Suppressor macrophage (primary cell): Measurements from ENCODE around the gene ARL6IP1.

Source experiments
- DNase-seq, 4 experiments: peaks; one replicate each; pipeline ENCODE4 v3.0.0-alpha.2; 2020 to 2022
- total RNA-seq, 17 experiments: gene quantifications; one replicate each; lab custom pipeline; 2026; ENCODE audit warnings: mixed read lengths in 6 of 17, inconsistent platforms in 3 of 17; lab: John Stamatoyannopoulos, UW

Gene ARL6IP1
- total RNA-seq: 147 to 419 (median 269) reads per million in 17 experiments

DNA sequence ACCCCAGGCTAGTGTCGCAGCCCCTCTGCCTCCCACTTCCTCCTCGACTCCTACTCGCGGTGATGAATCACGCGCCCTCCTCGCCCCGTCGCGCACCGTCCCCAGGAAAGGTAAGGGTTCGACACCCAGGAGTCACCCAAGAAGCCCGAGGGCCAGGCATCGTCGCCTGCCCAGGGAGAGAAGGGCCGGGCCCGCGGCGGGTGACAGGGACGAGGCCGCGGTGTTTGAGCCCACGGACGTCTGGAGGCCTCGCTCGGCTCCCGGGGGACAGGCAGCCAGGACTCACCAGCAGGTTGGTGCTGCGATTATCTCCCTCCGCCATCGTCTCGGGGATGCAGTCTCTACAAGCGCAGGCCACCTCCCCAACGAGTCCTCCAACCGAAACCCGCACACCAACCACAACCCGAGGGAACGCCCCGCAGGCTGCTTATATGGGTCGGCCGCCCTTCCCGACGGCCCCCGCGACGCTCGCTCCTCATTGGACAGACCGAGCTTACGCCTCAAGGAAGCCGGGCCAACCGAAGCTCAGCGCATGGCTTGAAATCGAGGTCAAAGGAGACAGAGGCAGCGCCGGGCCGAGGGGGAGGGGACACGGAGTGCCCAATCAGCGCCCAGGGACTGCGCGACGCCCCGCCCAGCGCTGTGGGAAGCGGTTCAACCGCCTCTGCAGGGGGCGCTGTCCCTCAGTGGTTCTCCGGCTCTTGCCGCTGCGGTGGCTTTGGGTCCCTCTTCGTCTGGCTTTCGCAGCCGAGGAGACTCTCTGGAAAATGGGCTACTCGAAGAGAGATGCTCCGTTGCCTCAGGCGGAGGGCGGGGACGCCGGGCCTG lies at the start of gene ARL6IP1:
TSS of gene ARL6IP1 (minus strand) at position 405 of the 828 bp plus-strand sequence. CDS start at position 322, 83 bp downstream.
- peak; percentile 100 for DNase-seq

DNA sequence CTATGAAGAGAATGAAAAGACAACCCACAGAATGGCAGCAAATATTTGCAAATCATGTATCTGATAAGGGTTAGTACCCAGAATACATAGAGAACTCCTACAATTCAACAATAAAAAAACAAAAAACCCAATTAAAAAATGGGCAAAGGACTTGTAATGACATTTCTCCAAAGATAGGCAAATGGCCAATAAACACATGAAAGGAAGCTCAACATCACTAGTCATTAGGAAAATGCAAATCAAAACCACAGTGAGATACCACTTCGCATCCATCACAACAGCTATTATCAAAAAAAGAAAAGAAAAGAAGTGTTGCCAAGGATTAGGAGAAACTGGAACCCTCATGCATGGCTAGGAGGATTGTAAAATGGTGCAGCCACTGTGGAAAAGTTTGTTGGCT lies 45.1 kb upstream of the ARL6IP1 start:
- DNase-seq: no peak

- no peak for DNase-seq
Observed at GRCh38 chr16:18842565-18842964, 41.2 kb upstream of the ARL6IP1 start.

GRCh38 chr16:18841833-18842525 lies 40.6 kb upstream of the ARL6IP1 start:
- peak; percentile 59 to 84 (median 81) for DNase-seq

DNA sequence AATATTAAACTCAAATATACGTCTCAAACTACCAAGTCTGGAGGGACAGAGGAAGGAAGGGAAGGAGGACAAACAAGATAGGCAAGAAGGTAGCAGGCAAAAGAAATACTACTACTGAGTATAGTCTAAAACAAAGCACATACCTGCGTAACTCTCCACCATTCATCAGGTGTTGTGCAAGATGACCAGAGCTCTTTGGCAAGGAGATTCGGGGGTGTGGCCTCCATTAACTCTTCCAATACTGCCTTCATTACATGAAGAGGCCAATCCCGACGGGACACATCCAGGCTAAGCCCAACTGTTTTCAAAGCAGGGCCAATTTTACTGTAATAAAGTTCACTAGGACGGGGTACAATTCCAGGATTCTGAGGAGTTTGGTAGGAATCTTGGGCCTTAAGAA lies 38.2 kb upstream of the ARL6IP1 start:
- DNase-seq: no peak

DNA sequence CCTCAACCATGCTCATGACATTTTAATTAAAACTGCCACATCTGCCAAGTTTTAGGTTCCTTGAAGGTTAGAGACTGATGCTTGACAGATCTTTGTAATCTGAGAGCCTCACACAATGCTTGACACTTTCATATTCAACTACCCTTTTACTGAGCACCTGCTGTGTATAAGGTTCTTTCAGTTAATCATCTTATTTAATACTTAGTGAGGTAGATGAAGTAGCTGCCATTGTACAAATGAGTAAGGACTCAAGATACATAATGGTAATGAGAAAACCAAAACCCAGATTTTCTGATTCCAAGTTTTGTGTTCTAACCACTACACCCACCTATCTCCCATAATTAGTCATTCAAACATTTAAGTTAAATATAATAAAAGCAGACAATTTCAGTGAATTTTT lies 35.4 kb upstream of the ARL6IP1 start:
- no peak for DNase-seq

GRCh38 chr16:18834864-18835263 lies 33.5 kb upstream of the ARL6IP1 start:
- DNase-seq: peak in 3 of 4 experiments; percentile 4 to 14 (median 7)

DNA sequence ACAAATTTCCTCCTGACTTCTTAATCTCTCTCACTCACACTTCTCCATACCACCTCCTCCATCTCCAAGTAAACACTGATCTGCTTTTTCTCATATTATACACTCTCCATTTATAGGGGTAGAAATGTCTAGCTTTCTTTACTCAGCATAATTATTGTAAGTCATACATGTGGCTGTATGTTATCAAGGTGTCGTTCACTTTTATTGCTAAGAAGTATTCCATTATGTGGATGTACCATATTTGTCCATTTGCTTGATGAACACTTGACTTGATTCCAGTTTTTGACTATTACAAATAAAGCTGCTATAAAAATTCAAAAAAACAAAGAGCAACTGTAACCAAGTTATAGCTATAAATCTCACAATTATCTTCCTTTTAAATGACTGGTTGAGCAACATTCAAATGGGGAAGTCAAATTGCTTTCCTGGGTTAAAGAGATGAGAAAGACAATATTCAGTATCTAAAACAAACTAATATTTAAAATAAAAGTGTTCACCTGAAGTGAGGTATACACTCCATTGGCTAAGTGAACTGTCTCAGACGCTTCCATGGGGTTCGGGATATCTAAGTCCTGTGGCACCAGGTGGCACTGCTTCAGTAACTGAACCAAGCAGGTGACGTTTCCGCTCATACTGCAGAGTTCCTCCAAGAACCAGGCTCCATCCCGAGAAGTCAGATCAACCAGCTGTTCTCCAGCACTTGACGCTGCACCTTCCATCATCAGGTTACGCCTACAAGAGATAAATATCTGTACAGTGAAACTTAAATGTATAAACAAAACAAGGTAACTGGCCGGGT lies 32.6 kb upstream of the ARL6IP1 start:
- peak in 1 of 4 experiments; percentile 26 for DNase-seq

DNA sequence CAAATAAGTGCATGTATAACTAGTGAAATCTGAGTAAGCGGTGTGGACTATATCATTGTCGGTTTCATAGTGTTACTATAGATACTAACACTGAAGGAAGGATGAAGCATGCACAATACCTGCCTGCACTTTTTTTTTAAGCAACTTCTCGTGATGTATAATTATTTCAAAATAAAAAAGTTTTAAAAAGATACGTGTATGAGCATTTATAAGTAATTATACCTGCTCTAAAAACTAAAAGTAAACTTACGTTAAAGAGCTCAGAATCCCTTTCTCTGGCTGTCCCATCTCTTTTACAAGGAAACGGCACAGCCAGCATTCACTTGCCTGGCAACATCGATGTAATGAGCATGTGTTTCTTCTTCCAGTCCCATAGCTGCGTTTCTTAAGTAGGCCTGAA lies 31.3 kb upstream of the ARL6IP1 start:
- DNase-seq: no peak

DNA sequence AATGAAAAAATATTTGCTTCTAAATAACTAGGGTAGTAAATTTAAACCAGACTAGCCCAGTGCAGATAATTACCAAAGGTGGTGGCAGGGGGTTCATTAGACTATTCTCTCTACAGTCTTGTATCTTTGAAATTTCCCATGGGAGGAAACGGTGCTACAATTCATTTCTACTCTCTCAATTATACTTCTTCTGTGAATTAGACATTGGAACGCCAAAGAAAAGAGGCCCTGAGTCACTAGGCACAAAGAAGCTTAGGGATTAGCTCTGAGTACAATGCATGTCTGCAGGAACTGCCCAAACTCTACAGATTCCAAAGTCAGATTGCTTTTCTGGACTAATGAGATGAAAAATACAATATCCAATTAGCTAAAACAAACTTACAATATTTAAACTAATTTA lies 30.7 kb upstream of the ARL6IP1 start:
- DNase-seq: no peak

GRCh38 chr16:18829251-18829650 lies 27.9 kb upstream of the ARL6IP1 start:
- DNase-seq: peak in 2 of 4 experiments; percentile 22 to 34

DNA sequence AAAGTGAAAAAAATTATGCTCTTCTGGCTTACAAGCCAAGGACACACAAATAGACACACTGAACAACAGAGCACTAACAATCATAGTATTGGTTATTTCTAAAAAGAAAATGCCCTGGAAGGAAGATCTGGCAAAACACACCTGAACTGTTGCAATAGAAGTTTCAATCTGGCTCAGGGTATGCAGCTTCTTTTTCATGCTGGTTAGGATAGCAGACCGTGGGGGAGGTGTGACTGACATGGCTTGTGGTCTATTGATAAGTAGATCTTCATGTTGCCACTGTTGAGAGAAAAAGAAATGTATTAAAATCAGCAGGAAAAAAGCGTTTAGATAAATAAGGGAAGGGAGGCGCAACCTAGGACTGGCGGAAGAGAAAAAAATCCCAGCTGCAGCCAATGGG lies 26.5 kb upstream of the ARL6IP1 start:
- no peak for DNase-seq

DNA sequence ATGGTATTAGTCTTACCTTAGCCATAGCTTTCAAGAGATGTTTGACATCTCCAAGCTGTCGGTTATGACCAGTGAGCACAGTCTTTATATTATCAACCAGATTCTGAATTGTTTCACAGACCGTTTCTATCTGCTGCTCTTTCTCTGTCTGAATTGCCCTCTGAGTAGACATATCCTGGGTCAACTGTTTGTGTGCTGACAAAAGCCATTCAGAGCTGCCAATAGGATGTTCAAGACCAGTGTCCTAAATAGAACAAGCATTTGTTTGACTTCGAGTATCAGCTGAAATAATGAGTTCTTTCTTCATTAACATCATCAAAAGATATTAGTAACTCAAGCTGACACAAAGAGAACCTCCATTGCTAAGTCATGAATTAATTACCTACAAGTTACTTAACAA lies 14.9 kb upstream of the ARL6IP1 start:
- DNase-seq: no peak

DNA sequence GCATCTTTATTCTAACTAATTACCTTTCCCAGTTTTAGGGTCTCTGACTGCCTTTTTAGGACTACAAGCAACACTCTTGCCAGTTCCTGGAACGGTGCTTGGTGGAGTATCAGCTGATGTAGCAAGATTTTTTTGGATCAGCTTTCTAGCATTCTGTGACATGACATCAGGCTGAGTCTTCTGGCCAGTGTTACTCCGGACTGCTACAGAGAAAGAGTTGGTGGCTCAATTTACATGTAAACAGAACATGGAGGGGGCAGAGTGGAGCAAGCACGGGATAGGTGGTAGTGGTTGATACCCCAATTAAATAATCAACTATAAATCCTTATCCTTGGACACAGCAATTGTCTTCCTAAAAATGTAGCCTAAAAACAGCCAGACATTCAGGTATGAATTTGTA lies 10.6 kb upstream of the ARL6IP1 start:
- no peak for DNase-seq

- no peak for DNase-seq
Observed at GRCh38 chr16:18809165-18809564, 7.8 kb upstream of the ARL6IP1 start.

DNA sequence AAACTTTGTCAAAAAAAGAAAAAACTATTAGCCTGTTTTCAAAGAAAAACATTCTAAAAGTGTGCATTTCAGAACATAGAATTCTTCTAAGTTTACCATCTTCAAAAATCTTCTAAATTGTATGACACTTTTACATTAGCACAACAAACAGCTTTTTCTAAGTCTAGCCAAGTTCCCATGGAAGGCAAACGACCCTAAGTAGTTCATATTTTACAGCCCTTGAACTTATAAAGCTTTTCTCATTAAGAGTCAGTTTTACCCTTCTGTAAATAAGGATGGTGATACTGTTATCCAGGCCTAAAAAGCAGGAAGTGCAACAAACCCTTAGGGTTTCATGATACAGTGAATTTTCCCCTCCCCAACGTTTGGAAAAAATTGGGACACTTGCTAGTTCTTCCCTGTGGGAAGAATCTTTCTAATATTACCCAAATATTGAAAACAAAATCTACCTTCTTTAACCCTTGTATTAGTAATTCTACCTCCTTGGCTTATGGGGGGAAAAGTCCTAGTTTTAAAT lies 4.0 kb upstream of the ARL6IP1 start:
- DNase-seq: peak in 1 of 4 experiments; percentile 13

GRCh38 chr16:18804540-18804939 lies 3.2 kb upstream of the ARL6IP1 start:
- no peak for DNase-seq

DNA sequence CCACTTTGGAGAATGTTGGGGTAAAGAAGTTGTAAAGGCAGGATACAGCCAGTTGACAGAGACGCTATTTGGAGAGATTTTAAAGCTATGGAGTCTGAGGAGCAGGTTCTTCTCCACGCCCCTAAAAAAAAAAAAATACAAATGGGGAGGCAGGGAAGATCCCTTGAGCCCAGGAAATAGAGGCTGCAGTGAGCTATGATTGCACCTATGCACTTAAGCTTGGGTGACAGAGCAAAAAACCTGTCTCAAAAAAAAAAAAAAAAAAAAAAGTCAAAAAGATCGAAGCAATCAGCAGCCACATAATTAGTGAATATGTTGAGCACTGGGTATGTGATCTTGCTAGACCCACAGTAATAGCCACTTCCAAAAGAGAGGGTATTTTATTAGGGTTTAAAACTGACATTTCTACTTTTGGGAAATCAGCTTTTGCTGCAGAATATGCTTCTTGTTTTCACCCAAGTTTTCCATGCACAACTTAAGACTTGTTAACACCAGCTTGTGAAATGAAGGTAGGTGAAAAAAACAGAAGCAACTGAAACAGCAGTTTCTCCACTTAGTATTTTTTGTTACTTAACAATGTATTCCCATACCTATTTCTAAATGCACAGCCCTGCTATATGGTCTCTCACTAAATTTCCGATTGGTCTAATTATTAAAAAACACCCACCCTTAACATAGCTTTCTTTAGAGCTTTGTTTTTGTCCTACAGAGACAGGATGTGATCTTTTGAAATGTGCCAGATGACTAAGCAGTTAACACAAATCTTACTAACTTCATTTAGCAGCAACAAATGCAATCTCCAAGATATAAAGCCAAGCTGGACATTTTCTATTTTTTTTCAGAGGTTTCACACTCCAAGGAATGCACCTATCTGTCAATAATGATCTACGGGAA lies 2.5 kb upstream of the ARL6IP1 start:
- DNase-seq: peak; percentile 9 to 67 (median 38)

DNA sequence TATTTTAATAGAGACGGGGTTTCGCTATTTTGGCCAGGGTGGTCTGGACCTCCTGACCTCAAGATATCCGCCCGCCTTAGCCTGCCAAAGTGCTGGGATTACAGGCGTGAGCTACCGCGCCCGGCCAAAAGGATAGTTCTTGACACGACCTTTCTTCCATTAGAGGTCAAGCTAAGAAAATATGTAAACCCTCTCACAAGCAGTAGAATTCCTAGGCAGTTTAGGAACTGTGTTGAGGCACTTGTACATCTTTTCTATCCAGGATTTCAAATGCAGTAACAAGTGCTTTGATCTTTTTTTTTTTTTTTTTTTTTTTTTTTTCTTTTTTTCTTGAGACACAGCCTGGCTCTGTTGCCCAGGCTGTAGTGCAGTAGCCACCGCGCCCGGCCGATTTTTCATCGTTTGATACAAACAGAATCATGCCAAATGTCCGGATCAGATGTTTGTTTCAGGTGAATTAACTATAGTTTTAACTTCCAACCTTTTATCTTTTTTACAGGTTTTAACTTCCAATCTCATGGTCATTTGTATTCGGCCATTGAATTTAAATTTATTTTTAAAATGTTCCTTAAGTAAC lies 1.5 kb upstream of the ARL6IP1 start:
- no peak for DNase-seq

DNA sequence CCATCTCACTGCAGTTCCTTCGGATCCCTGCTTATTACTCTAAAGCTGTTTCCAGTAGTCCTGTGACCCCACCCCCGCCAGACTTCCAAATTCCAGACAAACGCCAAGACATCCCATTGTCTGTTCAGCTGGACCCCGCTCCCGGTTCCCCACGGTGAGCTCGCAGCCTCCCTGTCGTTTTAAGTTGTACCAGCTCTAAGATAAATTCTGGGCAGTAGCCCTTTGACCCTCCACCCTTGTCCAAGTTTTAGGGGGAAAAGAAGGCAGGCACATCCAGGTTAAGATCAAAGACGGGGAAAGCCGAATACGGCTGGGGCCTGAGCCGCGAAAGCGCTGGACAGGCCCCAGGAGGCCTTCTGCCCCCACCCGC lies 589 bp downstream of the ARL6IP1 start:
- peak in 1 of 4 experiments; percentile 21 for DNase-seq

DNA sequence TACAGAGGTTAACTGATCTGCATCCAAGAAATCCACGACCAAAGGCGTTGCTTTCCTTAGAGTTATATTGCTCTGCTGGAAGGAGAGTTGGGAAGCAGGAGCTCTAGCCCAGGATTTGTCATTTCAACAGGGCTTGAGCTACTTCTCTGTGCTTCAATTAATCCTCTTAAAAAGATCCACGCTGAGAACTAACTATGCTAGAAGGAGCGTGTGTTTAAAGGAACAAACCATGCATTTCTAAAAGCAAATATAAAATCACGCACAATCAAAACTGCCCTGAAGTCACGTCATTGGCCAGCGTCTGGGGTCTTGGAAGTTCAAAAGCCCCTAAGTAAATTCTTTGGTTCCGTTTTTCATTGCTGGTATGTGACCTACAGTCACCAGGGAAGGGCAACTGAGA lies 1.1 kb downstream of the ARL6IP1 start:
- peak in 2 of 4 experiments; percentile 5 to 8 for DNase-seq
